ENCODE results near the gene KRTAP19-8.

KRTAP19-8 gene

GRCh38 chr21:31012133-31013089, 25.9 kb downstream of the KRTAP19-8 start:
- DNase-seq (ENCODE audit: low read depth): no peak

DNA sequence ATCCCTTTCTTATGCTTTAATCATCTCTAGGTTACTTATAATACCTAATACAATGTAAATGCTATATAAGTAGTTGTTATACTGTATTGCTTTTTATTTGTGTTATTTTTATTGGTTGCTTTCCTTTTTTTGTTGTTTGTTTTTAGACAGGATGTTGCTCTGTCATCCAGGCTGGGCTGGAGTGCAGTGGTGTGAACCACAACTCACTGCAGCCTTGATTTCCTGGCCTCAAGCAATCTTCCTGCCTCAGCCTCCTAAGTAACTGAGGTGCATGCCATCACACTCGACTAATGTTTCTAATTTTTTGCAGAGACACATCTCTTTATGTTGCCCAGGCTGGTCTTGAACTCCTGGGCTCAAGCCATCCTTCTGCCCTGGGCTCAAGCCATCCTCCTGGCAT, 26.9 kb downstream of the KRTAP19-8 start:
- DNase-seq (ENCODE audit: low read depth): no peak

DNA sequence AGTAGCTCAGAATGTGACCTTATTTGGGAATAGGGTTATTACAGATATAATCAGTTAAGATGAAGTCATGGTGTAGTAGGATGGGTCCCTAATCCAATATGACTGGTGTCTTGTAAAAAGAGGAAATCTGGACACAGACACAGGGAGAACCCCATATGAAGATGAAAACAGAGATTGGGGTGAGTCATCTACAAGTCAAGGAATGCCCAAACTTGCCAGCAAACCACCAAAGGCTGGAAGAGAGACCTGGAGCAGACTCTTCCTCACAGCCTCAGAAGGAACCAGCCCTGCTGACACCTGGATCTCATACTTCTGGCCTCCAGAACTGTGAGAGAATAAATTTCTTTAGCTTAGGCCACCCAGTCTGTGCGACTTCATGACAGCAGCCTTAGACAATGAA, 29.9 kb downstream of the KRTAP19-8 start:
- no peak for DNase-seq (ENCODE audit: low read depth)

DNA sequence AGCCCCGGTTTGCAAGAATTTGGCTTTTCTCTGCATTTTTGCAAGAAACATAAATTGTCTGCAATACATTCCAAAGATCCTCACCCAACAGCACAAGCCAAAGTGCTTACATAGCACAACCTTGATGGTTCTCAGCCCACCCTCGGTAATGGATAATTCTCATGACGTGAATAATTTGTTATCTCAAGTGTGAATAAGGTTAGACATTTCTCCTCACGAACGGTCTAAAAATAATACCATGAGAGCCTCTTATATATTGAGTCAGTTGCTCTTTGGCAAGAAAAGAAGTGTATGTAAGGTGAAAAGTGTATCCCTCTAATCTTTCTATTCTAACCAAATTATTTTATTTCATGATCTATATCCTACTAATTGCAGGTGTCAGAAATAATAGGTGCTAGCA, 33.3 kb downstream of the KRTAP19-8 start:
- DNase-seq (ENCODE audit: low read depth): no peak

GRCh38 chr21:31003471-31003870, 34.8 kb downstream of the KRTAP19-8 start:
- DNase-seq (ENCODE audit: low read depth): no peak

GRCh38 chr21:30997541-30997940, 40.7 kb downstream of the KRTAP19-8 start:
- no peak for DNase-seq (ENCODE audit: low read depth)

GRCh38 chr21:30996728-30997127, 41.5 kb downstream of the KRTAP19-8 start:
- DNase-seq (ENCODE audit: low read depth): no peak

GRCh38 chr21:30994932-30995331, 43.3 kb downstream of the KRTAP19-8 start:
- no peak for DNase-seq (ENCODE audit: low read depth)

DNA sequence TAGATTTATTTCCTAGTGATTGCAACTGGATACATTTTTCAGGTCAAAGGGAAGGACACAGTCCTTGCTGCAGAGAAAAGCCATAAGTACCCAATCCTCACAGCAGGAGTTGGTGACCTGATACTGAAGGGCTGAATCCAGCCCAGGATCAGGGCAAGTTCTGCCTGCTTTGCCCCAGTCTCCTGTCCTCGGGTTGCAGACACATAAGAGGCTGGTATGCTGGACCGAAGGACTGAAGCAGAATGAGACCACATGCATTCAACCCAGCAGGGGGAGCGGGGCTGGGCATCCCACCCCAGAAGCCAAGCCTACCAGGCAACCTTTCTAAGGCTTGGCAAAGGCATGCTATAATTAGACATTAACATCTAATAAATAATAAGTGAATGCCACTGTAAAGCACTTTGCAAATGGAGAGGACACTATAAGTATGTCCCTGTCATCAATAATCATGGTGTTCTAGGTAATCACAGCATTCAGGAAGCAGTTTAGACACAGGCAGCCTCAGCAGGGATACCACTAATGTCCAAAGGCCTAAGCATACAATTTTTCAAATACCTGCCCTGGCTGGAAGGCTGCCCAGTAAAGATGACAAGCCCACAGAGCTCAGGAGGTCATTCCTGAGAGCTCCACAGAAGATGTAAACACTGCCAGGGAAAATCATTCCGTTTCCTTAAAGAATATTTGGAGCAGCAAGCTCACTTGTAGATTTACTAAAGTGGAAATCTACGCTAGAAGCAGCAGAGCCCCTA, 47.6 kb downstream of the KRTAP19-8 start:
- DNase-seq (ENCODE audit: low read depth): no peak

DNA sequence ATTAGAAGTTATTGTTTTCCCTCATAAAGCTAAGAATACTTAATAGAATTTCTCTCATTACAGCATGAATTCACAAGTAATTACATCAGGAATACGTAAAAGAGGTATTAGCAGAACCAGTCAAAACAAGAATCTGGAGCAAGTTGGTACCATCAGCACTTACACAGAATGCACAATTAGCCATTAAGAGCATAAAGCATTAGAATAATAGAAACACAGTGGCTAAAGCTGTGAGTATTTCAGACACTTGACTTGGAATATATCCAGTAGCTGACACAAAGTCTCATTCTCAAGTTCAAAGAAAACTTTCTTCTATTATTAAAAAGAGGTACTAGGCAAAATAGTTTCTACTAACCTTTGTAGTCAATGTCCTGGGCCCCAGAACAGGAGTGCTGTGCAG, 49.6 kb downstream of the KRTAP19-8 start:
- DNase-seq (ENCODE audit: low read depth): no peak

All from activated T-cell treated with anti-CD3 and anti-CD28 coated beads for 24 hours (primary cell).